Renal pelvis (tissue), 4 donors: ENCODE results near the gene LAT. TPM values are rescaled to one million over a fixed set of nuclear protein-coding genes. Genes with fewer than 3 reads are reported as not detected.
"Not testable (repeated sequence)": the region's sequence is repeated elsewhere in the genome, so short reads cannot be mapped to it uniquely, and the experiment has no call there.

Source experiments
- DNase-seq: peaks from one replicate; pipeline ENCODE4 v3.0.0-alpha.2; 2013
- polyA plus RNA-seq, 3 donors: library from polyadenylated mRNA; unstranded; fragments of 120-200 nt; gene quantifications; one replicate each; pipeline ENCODE4 v1.2.1, GENCODE V29; 2013; ENCODE audit not compliant: insufficient read length in 3 of 3

LAT gene
- polyA plus RNA-seq, 3 donors, result 5.8 to 9.5 (median 9.1) TPM

DNA sequence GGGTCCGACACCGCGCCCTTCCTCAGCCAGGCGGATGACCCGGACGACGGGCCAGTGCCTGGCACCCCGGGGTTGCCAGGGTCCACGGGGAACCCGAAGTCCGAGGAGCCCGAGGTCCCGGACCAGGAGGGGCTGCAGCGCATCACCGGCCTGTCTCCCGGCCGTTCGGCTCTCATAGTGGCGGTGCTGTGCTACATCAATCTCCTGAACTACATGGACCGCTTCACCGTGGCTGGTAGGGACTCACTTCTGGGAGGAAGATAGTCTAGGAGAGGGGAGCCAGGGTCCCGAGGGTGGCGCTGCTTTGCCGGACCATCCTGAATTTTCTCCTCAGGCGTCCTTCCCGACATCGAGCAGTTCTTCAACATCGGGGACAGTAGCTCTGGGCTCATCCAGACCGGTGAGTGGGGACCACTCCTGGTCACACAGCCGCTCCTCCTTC, 9.7 kb upstream of the LAT start:
- no peak for DNase-seq

DNA sequence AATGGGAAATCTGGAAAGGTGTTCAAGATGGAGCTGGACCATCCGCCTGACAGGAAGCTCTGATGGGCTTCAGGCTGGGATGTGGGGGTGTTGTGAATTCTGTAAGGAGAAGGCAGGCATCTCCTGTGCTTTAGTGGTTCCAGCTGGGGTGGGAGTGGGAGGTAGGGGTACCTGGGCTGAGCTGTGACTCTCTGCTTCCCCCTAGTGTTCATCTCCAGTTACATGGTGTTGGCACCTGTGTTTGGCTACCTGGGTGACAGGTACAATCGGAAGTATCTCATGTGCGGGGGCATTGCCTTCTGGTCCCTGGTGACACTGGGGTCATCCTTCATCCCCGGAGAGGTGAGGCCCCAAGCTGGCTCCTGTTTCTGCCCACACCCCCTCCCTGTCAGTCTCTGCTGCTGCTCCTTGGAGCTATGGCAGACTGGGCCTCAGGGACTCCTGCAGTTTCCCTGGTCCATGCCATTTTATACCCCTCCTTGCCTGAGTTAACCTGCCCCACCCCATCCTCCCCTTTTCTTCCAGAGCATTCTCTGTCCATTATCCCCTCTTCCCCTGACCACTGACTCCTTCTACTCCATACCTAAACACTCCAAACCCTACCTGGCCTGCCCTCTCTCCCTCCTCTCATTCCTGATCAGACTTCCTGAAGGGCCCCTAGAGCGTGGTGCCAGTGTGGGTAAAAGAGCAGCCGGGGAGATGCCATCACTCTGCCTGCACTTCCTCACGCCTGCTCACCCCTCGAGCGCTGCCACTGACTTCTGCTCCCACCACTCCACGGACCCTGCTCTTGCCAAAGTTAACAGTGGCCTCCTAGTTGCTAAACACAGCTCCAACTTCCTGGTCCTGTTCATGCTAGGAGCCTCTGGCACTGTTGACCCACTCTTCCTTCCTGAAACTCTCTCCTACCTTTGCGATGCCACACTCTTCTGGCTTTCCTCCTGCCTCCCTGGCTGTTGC, 6.9 kb upstream of the LAT start:
- no peak for DNase-seq

- DNase-seq, result not testable (repeated sequence)
Measured at GRCh38 chr16:28980330-28980729, 4.5 kb upstream of the LAT start.

DNA sequence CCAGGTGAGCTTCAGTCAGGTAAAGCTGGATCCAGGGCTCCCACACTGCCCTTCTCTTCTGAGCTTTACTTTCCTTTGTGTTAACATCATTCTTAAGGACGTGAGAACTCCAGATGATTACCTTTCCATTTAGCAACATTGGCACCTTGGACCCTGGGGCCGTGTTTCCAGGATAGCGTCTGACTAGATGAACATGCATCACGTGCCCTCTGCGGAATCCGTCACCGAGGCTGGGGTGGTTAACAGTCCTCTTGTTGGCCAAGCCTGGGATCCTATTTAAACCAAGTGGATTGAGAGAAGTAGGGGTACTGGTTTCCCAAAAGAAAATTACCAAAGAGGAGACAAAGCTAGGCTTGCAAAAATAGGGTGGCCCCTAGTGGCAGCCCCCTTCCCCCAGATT, 3.9 kb upstream of the LAT start:
- DNase-seq, result no peak

DNA sequence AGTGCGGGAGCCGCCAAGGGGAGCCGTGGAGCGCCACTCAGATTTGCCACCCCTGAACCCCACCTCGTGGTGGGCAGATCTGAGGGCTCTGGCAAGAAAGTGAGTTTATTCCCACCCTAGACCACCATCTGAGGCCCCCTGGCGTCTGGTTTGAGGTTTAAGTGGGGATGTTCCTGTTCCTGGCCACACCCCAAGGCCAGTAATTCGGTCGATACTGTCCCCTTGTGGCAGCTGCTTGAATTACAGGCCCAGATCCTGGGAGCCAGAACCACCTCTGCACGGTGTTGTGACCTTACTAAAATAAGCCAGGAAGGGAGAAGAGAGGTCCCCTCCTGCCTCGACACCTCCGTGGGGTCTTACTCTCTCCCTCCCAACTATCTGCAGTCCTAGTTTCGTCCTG, 3.3 kb upstream of the LAT start:
- DNase-seq, result no peak

- DNase-seq, result no peak
Measured at GRCh38 chr16:28982418-28982817, 2.4 kb upstream of the LAT start.

- DNase-seq, result no peak
Measured at GRCh38 chr16:28982949-28983348, 1.9 kb upstream of the LAT start.

GRCh38 chr16:28983644-28984043, 1.2 kb upstream of the LAT start:
- DNase-seq, result no peak

- no peak for DNase-seq
Measured at GRCh38 chr16:28984091-28984490, 761 bp upstream of the LAT start.

- no peak for DNase-seq
Measured at GRCh38 chr16:28985211-28986041, 574 bp downstream of the LAT start.

- DNase-seq, result no peak
Measured at GRCh38 chr16:28986046-28986445, 1.2 kb downstream of the LAT start.

DNA sequence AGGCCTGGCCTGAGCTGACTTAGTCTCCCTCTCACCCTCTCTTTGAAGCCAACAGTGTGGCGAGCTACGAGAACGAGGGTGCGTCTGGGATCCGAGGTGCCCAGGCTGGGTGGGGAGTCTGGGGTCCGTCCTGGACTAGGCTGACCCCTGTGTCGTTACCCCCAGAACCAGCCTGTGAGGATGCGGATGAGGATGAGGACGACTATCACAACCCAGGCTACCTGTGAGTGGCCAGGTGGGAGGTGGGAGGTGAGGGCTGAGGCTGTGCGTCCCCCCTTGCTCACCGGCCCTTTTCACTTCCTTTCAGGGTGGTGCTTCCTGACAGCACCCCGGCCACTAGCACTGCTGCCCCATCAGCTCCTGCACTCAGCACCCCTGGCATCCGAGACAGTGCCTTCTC, 1.6 kb downstream of the LAT start:
- no peak for DNase-seq

- no peak for DNase-seq
Measured at GRCh38 chr16:28987170-28987853, 2.5 kb downstream of the LAT start.

GRCh38 chr16:28989363-28989762, 4.5 kb downstream of the LAT start:
- no peak for DNase-seq

DNA sequence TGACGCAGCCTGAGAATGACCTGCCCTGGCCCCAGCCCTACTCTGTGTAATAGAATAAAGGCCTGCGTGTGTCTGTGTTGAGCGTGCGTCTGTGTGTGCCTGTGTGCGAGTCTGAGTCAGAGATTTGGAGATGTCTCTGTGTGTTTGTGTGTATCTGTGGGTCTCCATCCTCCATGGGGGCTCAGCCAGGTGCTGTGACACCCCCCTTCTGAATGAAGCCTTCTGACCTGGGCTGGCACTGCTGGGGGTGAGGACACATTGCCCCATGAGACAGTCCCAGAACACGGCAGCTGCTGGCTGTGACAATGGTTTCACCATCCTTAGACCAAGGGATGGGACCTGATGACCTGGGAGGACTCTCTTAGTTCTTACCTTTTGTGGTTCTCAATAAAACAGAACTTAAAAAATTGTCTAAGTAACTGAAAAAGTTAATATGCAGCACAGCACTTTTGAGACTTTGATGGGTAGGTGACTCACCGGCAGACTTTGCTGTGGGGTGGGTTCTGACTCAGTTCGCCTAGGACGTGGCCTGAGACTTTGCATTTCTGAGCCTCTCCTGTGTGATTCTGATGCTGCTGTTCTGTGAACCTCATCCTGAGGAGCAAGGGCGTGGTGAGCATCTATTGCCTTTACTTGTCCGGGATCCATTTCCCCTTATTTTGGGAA, 5.7 kb downstream of the LAT start:
- DNase-seq, result no peak

DNA sequence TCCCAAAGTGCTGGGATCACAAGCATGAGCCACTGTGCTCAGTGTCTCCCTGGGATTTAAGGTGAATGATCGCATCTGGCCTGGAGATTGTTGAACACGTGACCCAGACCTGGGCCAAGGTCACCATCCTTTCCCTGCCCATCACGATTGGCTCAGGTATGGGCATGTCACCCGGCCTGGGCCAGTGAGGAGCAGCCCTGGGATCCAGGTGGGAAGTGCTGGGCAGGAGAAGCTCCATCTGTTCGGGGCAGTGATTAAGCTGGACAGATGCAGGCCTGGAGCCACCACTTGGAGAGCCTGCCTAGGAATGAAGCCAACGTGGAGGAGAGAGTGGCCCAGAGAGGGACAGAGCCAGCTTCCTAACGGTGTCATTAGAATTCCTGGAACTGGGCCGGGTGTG, 6.8 kb downstream of the LAT start:
- no peak for DNase-seq

GRCh38 chr16:28992496-28992895, 7.6 kb downstream of the LAT start:
- DNase-seq, result no peak

GRCh38 chr16:28998837-28999236, 14.0 kb downstream of the LAT start:
- no peak for DNase-seq

DNA sequence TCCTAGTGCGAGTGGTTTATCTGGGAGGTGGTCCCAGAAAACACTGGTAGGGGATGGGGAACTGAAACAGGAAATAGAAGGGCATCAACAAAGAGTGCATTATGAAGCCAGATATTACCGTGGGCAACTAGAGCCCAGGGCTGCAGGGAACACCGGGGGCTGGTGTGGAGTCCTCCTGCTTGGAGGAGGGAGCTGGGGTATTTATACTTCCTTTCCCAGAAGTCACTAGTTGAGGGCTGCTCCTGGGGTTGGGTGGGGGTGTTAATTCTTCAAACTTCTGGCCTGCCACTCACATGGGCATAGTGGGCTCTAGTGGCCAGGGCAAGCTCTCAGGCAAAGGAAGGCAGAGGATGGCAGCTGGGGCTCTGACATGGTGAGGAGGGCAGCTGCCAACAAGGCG, 14.7 kb downstream of the LAT start:
- no peak for DNase-seq

- DNase-seq, result no peak
Measured at GRCh38 chr16:29000019-29000418, 15.2 kb downstream of the LAT start.

DNA sequence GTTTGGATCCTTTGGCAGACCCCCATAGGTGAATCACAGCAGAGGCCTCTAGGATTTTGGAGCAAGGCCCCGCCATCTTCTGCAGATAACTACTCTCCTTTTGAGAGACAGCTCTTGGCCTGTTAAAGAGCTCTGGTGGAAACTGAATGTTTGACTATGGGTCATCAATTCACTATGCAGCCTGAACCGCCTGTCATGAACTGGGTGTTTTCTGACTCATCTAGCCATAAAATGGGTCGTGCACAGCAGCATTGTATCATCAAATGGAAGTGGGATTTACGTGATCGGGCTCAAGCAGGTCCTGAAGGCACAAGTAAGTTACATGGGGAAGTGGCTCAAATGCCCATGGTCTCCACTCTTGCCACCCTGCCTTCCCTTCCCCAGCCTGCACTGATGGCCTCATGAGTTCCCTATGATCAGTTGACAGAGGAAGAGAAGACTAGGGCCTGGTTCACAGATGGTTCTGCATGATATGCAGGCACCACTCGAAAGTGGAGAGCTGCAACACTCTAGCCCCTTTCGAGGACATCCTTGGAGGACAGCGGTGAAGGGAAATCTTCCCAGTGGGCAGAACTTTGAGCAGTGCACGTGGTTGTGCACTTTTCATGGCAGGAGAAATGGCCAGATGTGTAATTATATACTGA, 19.8 kb downstream of the LAT start:
- not testable (repeated sequence) for DNase-seq
